SJCRH30 (cell line): ENCODE data around the gene DDHD1. TPM values are rescaled to one million over a fixed set of nuclear protein-coding genes. Genes with fewer than 3 reads are reported as not detected.

Experiments used
- DNase-seq, 2 experiments: peaks; one replicate each; pipeline ENCODE4 v3.0.0-alpha.2; 2015 to 2020
- H3K27ac ChIP-seq: fragments of 250-450 bp; sonication (Bioruptor Pico); 2 replicates; pipeline ENCODE4 v1.5.1; 2020; ENCODE audit warnings: mild to moderate bottlenecking, moderate library complexity
- H3K27me3 ChIP-seq: fragments of 250-450 bp; sonication (Bioruptor Pico); 2 replicates; pipeline ENCODE4 v1.5.1; 2020; ENCODE audit warnings: mild to moderate bottlenecking, moderate library complexity
- H3K36me3 ChIP-seq: fragments of 250-450 bp; sonication (Bioruptor Pico); 2 replicates; pipeline ENCODE4 v1.5.1; 2020; ENCODE audit warnings: mild to moderate bottlenecking, moderate library complexity
- H3K4me1 ChIP-seq: fragments of 250-450 bp; sonication (Bioruptor Pico); 2 replicates; pipeline ENCODE4 v1.5.1; 2020; ENCODE audit warnings: mild to moderate bottlenecking, moderate library complexity
- H3K4me3 ChIP-seq: fragments of 250-450 bp; sonication (Bioruptor Pico); 2 replicates; pipeline ENCODE4 v1.5.1; 2020; ENCODE audit warnings: mild to moderate bottlenecking, moderate library complexity
- H3K9me3 ChIP-seq: fragments of 250-450 bp; sonication (Bioruptor Pico); replicated peaks from 2 replicates; pipeline ENCODE4 v1.5.1; 2020; ENCODE audit warnings: mild to moderate bottlenecking, moderate library complexity
- total RNA-seq: library from RNA; depleted of rRNA; stranded (reverse); fragments of >200 nt; shearing (Covaris generic); gene quantifications from 2 replicates; pipeline ENCODE4 v1.2.3, GENCODE V29; 2014

DDHD1 gene
- total RNA-seq, 1 experiment from 2014 or later: 41.3 TPM

DNA sequence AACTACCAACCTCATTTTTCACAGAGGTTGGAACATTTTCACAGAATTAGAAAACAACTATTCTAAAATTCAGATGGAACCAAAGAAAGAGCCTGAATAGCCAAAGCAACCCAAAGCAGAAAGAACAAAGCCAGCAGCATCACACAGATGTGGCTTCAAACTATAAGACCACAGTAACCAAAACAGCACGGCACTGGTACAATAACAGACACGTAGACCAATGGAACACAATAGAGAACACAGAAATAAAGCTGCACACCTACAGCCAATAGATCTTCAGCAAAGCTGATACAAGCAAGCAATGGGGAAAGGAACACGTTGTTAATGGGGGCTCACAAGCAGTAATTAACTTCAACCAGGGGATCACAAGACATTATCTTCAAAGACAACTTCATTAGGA is 114.5 kb downstream of the DDHD1 start:
- Histone ChIP-seq H3K9me3 (no peaks in the 10 kb centered on the region), H3K27ac (no peak overlapping the region), H3K36me3 (peaks cover 64% of the 10 kb centered on the region), H3K27me3 (no peaks in the 10 kb centered on the region), H3K4me1 (no peaks in the 10 kb centered on the region), H3K4me3 (no peak overlapping the region)
- DNase-seq: no peak

DNA sequence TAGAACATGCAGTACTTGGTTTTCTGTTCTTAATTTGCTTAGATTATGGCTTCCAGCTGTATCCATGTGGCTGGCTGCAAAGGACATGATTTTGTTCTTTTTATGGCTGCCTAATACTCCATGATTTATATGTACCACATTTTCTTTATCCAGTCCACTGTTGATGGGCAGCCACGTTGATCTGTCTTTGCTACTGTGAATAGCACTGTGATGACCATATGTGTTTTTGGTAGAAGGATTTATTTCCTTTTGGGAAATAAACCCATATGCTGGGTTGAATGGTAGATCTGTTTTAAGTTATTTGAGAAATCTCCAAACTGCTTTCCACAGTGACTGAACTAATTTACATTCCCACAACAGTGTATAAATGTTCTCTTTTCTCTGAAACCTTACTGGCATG is 116.1 kb downstream of the DDHD1 start:
- Histone ChIP-seq H3K9me3 (no peaks in the 10 kb centered on the region), H3K4me3 (no peak overlapping the region), H3K36me3 (peaks cover 55% of the 10 kb centered on the region), H3K4me1 (peaks cover 6% of the 10 kb centered on the region), H3K27me3 (no peaks in the 10 kb centered on the region), H3K27ac (no peak overlapping the region)
- DNase-seq: no peak

DNA sequence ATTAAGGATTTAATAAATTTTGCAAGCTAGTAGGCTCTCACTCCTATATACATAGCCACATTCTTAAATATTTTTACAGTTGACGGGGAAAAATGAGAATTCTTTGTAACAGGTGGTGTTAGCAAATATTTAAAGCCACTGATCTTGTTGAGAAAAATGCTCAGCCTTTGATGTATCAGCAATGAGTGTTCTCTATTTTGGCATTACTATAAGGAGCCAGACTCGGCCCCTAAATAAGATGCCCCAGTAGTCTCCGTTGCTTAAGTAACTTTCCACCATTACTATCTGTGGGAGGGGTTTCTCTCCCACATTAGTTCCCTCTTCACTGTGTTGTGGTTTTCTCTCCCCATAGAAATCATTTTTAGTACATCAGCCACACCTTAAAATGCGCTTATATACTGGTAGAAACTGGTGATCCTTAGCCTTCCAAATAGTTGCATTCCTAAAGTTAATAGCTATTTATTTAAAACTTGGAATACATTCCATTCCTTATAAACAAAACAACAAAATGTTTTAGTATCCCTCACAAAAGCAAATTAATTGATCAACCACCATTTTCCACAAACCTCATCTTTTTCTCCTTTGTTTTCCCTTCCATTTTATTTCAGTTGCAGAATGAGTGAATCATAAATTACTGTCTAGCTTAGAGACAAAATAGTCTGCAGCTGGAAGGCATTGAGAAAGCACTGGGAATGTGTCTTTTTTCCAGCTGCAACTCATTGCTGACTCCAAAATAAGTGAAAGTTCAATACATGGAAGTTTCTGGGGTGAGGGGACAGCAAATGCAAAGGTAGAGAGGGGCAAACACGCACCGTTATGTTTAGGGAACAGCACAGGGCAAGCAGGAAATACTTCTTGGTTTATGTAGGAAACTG is 117.5 kb downstream of the DDHD1 start:
- no peaks in the 10 kb centered on the region for H3K9me3 ChIP-seq
- no peak overlapping the region for H3K4me3 ChIP-seq
- H3K27me3 ChIP-seq: no peaks in the 10 kb centered on the region
- H3K4me1 ChIP-seq: peaks cover 11% of the 10 kb centered on the region
- DNase-seq: no peak
- H3K27ac ChIP-seq: no peak overlapping the region
- peaks cover 48% of the 10 kb centered on the region for H3K36me3 ChIP-seq

DNA sequence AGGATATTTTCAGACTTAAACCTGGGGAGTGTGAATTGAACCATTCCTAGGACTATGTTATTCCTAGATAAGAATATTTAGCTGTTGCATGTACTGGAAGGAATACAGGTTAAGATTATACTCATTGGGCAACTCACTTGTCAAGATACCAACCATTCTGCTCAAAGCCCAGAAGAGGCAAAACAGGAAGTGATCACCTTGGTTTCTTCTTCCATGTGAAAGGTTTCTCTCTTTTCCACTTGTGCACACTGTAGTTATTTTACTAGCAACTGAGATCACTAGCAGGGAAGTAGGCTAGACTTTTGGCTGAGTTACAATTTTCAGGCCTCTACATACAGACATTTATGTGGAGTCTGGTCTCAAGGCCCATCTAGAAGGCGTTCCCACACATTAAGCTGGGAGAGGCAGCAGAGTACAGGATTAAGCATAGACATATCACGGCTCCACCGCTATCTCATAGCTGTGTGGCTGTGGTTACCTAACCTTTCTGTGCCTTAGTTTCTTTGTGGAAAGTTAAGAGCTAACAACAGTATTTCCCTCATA is 118.4 kb downstream of the DDHD1 start:
- no peak overlapping the region for H3K27ac ChIP-seq
- H3K4me3 ChIP-seq: no peak overlapping the region
- peaks cover 11% of the 10 kb centered on the region for H3K4me1 ChIP-seq
- DNase-seq: no peak
- no peaks in the 10 kb centered on the region for H3K9me3 ChIP-seq
- no peaks in the 10 kb centered on the region for H3K27me3 ChIP-seq
- peaks cover 40% of the 10 kb centered on the region for H3K36me3 ChIP-seq

DNA sequence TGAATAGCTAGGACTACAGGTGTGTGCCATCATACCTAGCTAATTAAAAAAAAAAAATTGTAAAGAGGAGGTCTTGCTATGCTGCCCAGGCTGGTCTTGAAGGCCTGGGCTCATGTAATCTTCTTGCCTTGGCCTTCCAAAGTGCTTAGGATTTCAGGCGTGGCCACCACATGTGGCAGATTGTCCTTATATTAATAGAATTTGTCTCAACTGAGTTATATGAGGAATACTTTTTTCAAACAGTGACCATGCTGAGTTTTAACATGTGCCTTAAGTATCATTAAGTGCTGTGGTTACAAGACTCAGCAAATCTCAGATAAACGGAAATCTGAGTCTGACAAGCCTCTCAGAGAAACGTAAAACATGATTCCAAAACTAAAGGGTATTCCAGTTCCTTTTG is 119.1 kb downstream of the DDHD1 start:
- H3K4me3 ChIP-seq: no peak overlapping the region
- H3K36me3 ChIP-seq: peaks cover 33% of the 10 kb centered on the region
- H3K27ac ChIP-seq: no peak overlapping the region
- H3K27me3 ChIP-seq: no peaks in the 10 kb centered on the region
- no peaks in the 10 kb centered on the region for H3K9me3 ChIP-seq
- DNase-seq: no peak
- H3K4me1 ChIP-seq: peaks cover 11% of the 10 kb centered on the region

DNA sequence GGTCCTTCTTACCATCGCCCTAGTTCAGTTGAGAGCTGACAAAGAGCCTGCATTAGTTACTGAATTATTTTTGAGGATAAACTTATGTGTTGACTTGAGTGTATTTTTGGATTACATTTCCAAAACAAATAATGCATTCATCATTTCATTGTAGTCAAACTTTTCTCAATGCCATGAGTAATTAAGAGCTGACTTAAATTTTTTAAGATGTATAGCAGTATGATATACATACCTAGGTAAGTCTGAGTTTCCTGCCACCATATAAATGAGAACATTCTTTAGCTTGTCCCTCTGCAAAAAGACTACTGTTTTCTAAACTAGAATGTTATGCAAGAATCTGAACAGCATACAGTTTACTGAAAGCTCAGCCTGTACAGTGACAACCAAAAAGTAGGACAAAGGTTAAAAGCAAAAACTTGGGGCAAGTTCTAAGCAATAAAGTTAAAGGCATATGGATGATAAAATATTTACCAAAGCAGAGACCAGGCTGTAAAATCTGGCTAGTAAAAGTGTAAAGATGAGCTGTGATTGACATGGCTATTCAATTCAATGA is 120.2 kb downstream of the DDHD1 start:
- Histone ChIP-seq H3K9me3 (no peaks in the 10 kb centered on the region), H3K36me3 (peaks cover 22% of the 10 kb centered on the region), H3K27me3 (no peaks in the 10 kb centered on the region), H3K4me1 (peaks cover 11% of the 10 kb centered on the region), H3K27ac (no peak overlapping the region), H3K4me3 (no peak overlapping the region)
- DNase-seq: no peak

DNA sequence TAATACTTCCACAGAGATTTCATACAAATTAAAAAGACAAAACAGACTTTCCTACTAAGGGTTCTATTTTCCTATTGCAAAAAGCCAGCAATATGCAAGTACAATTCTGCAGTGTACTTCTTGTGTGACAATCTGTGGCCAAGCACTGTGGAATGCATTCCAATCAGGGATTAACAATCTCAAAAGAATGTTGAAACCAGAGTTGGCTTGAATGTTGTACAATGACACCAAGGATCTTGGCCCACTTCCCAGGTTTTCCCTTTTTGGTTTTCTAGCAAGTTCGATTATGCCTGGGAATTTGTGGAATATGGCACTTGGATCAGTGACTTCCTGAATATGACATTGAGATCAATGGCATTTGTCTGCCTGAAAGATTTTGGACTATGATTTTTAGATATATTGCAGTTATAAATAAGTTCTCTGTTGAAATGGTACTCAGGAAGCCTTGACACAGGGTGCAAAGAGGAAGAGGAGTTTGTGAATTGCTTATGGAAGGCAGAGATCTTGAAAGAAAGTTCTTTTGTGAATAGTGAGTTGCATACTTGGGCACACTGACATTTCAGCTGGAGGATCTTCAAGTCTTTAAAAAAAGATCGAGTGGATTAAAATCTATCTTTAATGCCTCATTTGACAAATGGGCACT is 120.8 kb downstream of the DDHD1 start:
- Histone ChIP-seq H3K4me1 (peaks cover 11% of the 10 kb centered on the region), H3K27me3 (no peaks in the 10 kb centered on the region), H3K4me3 (no peak overlapping the region), H3K27ac (no peak overlapping the region), H3K36me3 (peaks cover 16% of the 10 kb centered on the region), H3K9me3 (no peaks in the 10 kb centered on the region)
- peak; percentile 50 to 70 for DNase-seq

DNA sequence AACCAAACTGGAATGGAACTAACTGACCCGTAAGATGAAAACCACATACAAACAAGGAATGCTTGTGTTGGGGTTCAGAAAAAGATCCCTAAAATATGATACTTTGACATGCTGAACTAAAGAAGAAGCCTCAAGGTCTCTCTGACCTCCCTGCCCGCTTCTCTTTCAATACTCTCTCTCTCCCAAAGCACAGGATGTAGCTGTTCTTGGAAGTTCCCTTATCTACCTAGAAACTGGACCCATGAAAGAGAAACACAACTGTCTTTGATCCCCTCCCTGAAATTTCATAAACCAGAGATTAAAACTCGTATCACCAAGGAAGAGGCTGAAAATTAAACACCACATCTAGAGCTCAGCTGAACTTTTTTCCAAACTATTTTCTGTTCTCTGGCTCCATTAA is 125.6 kb downstream of the DDHD1 start:
- Histone ChIP-seq H3K9me3 (no peaks in the 10 kb centered on the region), H3K4me1 (peaks cover 10% of the 10 kb centered on the region), H3K4me3 (no peak overlapping the region), H3K36me3 (peaks cover 3% of the 10 kb centered on the region; the same call in 1 of the 2 replicates), H3K27ac (no peak overlapping the region), H3K27me3 (no peaks in the 10 kb centered on the region)
- DNase-seq: no peak

DNA sequence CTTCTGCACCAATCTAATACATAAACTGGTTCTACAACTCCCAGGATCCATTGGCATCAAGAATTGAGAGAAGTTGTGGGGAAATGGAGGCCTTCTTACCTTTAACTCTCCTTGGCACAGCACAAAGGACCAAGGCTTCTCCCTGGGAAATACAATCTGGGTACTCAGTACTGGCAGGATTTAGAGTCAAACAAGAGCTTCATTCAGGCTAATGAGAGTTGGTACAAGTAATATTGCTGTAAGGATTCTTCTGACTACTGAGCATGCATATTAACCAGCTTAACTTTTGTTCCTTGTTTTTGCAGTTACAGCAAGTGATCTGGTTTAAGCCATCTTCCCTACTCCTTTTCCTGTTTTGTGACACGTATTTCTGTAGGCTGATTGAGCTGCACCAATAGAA is 126.1 kb downstream of the DDHD1 start:
- H3K9me3 ChIP-seq: no peaks in the 10 kb centered on the region
- H3K27me3 ChIP-seq: no peaks in the 10 kb centered on the region
- no peak for DNase-seq
- no peak overlapping the region for H3K4me3 ChIP-seq
- peaks cover 5% of the 10 kb centered on the region for H3K4me1 ChIP-seq
- H3K36me3 ChIP-seq: no peaks in the 10 kb centered on the region; the same call in 1 of the 2 replicates
- H3K27ac ChIP-seq: no peak overlapping the region

DNA sequence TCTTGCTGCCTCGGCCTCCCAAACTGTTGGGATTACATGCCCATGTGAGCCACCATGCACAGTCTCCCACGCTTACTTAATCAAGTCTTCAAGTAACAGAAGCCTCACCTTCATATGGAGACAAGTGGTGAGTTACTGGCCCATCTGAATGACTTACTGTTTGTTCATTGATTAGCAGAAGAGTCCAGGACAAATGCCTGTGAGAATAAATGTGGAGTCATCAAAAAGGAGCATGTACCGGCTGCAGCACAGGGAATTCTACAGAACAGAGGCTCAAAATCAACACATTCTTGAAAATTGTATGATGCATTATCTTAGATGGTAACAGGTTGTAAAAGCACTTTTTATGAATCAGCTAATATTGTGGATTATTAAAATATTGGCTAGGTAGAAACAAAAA is 129.8 kb downstream of the DDHD1 start:
- no peak for DNase-seq
- Histone ChIP-seq H3K36me3 (no peaks in the 10 kb centered on the region), H3K9me3 (no peaks in the 10 kb centered on the region), H3K4me1 (no peaks in the 10 kb centered on the region), H3K27ac (no peak overlapping the region), H3K4me3 (no peak overlapping the region), H3K27me3 (no peaks in the 10 kb centered on the region)

DNA sequence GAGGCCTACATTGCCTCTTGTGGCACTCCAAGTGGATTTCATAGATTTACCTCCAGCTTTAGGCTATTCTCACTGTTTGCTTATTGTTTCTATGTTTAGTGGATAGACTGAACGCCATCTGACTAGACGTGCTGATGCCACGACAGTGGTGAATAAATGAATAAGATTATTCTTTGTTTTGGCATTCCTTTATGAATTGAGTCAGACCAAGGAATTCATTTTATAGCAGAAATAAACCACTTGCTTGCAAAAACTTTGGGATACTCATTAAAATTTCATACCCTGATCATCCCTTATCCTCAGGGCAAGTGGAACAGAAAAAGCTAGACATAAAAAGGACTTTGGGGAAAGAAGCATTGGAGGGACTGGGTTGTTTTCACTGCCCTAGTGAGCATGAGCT is 130.5 kb downstream of the DDHD1 start:
- Histone ChIP-seq H3K27ac (no peak overlapping the region), H3K9me3 (no peaks in the 10 kb centered on the region), H3K4me3 (no peak overlapping the region), H3K4me1 (no peaks in the 10 kb centered on the region), H3K27me3 (no peaks in the 10 kb centered on the region), H3K36me3 (no peaks in the 10 kb centered on the region)
- no peak for DNase-seq

DNA sequence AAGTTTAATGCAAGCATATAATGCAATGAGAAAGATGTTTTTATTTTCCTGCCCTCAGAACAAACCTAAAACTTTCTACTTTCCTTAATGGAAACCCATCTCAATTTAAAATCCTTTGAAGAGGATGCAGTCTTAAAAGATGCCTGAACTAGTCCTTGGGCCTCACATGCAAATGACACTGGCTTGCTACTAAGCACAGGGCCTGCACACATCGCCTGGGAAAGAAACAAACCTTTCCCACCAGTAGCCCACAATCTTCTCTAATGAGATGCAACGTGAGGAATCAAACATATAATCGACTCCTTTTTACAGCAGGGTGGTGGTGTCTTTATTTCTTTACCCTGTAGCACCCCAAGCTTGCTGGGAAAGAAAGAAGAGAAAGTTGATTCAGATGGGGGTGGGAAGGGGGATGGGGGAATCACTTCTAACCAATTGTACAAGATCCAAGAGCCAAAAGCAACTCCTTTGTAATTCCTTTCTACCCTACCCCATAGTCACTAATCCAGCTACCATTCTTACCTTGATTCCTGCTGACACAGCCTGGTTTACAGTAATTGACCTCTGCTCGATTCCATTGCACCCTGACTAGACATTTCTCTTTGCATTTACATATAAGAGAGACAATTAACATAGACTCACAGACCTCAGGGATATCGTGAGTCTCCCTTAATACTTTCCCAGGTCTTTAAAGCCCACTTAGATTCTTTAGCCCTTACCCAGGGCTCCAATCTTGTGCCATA is 132.8 kb downstream of the DDHD1 start:
- no peak for DNase-seq
- no peaks in the 10 kb centered on the region for H3K27me3 ChIP-seq
- no peak overlapping the region for H3K27ac ChIP-seq
- H3K9me3 ChIP-seq: no peaks in the 10 kb centered on the region
- H3K36me3 ChIP-seq: no peaks in the 10 kb centered on the region
- H3K4me1 ChIP-seq: no peaks in the 10 kb centered on the region
- H3K4me3 ChIP-seq: no peak overlapping the region

DNA sequence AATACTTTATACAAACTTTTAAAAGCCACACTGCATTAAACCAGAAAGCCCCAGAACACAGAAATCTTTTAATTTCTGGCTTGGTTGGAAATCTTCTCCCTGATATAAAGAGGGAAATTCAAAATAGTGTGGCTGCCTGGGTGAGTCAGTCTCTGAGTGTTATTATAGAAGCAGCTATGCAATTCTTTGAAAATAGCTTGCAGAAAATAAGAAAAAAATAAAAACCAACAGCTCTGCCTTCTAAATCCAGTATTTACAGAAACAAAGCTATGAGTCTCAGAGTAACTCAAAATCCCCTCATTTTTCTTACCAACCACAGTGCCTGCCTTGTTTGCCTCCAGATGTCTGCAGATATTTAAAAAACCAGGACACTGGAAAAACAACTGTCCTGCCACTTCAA is 133.7 kb downstream of the DDHD1 start:
- H3K9me3 ChIP-seq: no peaks in the 10 kb centered on the region
- no peaks in the 10 kb centered on the region for H3K36me3 ChIP-seq
- no peak for DNase-seq
- H3K4me3 ChIP-seq: no peak overlapping the region
- H3K27me3 ChIP-seq: no peaks in the 10 kb centered on the region
- no peak overlapping the region for H3K27ac ChIP-seq
- no peaks in the 10 kb centered on the region for H3K4me1 ChIP-seq

DNA sequence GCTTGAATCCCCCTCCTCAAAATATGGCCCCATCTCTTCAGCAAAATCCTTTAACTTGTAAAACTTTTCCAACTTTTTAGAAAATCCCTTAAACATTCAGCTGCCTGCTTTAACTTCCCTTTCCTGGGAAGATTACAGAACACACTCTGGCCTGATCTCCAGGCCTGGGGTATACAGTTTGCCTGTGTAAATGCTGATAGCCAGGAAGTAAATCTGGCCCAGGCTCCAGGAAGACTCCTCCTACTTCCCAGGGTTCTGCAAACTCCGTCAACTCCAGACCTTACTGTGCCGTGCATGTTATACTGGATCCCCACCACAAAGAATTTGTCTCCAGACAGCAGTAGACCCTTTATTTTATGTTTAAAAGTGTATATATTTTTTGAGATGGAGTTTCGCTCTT is 135.3 kb downstream of the DDHD1 start:
- no peaks in the 10 kb centered on the region for H3K4me1 ChIP-seq
- no peaks in the 10 kb centered on the region for H3K27me3 ChIP-seq
- H3K27ac ChIP-seq: no peak overlapping the region
- H3K36me3 ChIP-seq: no peaks in the 10 kb centered on the region
- no peaks in the 10 kb centered on the region for H3K9me3 ChIP-seq
- H3K4me3 ChIP-seq: no peak overlapping the region
- no peak for DNase-seq

DNA sequence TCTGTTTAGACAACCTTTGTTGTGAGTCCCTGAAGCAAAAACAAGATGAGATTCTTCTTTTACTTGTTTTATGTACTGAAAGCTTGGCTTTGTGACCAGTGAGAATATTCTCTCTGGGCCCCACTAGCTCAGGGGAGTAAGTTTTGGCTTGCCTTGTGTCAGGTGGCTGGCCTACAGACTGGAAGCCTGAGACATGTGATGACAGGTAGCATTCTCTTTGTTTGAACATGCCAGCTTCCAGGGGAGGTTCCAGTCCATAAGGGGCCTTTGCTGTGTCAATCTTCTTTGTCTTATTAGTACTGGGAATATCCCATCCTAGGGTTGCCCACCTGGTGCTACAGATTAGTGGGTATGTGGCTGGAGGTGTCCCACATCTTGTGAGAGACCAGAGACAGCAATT is 136.2 kb downstream of the DDHD1 start:
- H3K27me3 ChIP-seq: no peaks in the 10 kb centered on the region
- peaks cover 6% of the 10 kb centered on the region for H3K4me1 ChIP-seq
- H3K9me3 ChIP-seq: no peaks in the 10 kb centered on the region
- H3K27ac ChIP-seq: no peak overlapping the region
- no peak overlapping the region for H3K4me3 ChIP-seq
- no peaks in the 10 kb centered on the region for H3K36me3 ChIP-seq
- DNase-seq: no peak
